Memory B cell (primary cell): Measurements from ENCODE around the gene RAP1GAP2.

Experiments
- ATAC-seq: fragments of 150-1000 bp; cut with Tn5 transposase; 2 replicates; pipeline ENCODE4 v1.10.0; 2021; ENCODE audit warnings: low read depth, mild to moderate bottlenecking, moderate library complexity
- DNase-seq, 2 donors: peaks; one replicate each; pipeline ENCODE4 v3.0.0; 2022; ENCODE audit warnings: low spot score in 2 of 2
- H3K27ac Mint-ChIP-seq: one replicate; pipeline ENCODE4 v1.8.0; 2022; ENCODE audit warnings: mild to moderate bottlenecking, moderate library complexity, mixed read lengths
- H3K27me3 Mint-ChIP-seq: one replicate; pipeline ENCODE4 v1.8.0; 2022; ENCODE audit warnings: mixed read lengths
- H3K36me3 Mint-ChIP-seq: one replicate; pipeline ENCODE4 v1.8.0; 2022; ENCODE audit warnings: mild to moderate bottlenecking, mixed read lengths
- H3K4me1 Mint-ChIP-seq: one replicate; pipeline ENCODE4 v1.8.0; 2022; ENCODE audit warnings: mixed read lengths
- H3K4me3 Mint-ChIP-seq: one replicate; pipeline ENCODE4 v1.8.0; 2022; ENCODE audit warnings: mild to moderate bottlenecking, moderate library complexity, mixed read lengths
- H3K9me3 Mint-ChIP-seq: one replicate; pipeline ENCODE4 v1.8.0; 2022; ENCODE audit warnings: mixed read lengths

Gene RAP1GAP2

DNA sequence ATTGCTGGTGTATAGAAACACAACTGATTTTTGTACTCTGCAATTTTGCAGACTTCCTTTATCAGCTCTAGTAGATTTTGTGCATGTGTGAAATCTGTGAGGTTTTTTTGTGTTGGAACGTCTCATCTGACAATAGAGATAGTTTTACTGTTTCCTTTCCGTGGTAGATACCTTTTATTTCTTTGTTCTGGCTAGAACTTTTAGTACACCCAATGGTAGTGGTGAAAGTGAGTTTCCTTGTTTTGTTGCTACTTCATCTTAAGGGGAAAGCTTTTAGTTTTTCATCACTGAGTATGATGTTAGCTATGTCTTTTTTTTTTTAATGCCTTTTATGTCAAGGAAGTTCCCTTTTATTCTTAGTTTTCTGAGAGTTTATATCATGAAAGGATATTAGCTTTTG, 149.1 kb downstream of the RAP1GAP2 start:
- Mint-ChIP-seq H3K4me1 (peaks cover 10% of the 10 kb centered on the region), H3K9me3 (no peaks in the 10 kb centered on the region), H3K4me3 (no peak overlapping the region)

DNA sequence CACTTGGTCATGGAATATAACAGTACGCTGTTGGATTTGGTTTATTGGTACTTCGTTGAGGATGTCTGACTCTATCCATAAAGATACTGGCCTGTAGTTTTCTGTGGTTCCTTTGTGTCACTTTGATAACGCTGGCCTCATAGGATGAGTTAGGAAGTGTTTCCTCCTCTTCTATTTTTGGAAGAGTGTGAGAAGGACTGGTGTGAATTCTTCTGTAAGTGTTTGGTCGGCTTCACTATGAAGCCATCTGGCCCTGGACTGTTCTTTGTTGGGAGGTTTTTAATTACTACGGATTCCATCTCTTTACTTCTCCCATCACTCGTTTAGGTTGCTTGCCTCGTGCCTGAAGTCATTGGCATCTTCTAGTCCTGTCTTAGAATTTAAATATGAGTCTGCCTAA, 149.9 kb downstream of the RAP1GAP2 start:
- no peak overlapping the region for H3K4me3 Mint-ChIP-seq
- DNase-seq, result no peak
- no peaks in the 10 kb centered on the region for H3K27me3 Mint-ChIP-seq
- no peak for ATAC-seq
- no peak overlapping the region for H3K27ac Mint-ChIP-seq
- H3K36me3 Mint-ChIP-seq, result peaks cover 5% of the 10 kb centered on the region
- H3K9me3 Mint-ChIP-seq, result no peaks in the 10 kb centered on the region
- H3K4me1 Mint-ChIP-seq, result peaks cover 12% of the 10 kb centered on the region

More for the DNA sequence above, 149.1 kb downstream of the RAP1GAP2 start:
- H3K27ac Mint-ChIP-seq, result no peak overlapping the region
- DNase-seq (no peak), ATAC-seq (no peak)
- peaks cover 3% of the 10 kb centered on the region for H3K36me3 Mint-ChIP-seq
- H3K27me3 Mint-ChIP-seq, result no peaks in the 10 kb centered on the region

DNA sequence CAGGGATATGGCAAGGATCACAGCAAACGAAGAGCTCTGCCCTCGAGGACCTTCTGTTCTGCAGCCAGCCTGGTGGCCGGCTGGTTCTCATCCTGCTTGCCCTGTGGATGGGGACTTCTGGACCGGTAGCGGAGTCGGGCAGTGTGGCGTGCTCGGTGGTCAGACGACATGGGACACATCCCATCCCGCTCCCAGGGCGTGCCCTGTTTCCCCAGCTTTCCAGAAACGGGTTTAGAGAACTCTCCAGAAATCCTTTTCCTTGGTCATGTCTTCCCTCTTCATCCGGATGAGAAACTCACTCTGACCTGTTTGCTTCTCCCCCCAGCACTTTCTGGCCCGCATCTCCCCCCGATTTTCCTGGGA, 151.3 kb downstream of the RAP1GAP2 start:
- H3K4me1 Mint-ChIP-seq, result peaks cover 19% of the 10 kb centered on the region
- DNase-seq, result no peak
- no peak overlapping the region for H3K27ac Mint-ChIP-seq
- H3K36me3 Mint-ChIP-seq, result peaks cover 6% of the 10 kb centered on the region
- no peaks in the 10 kb centered on the region for H3K9me3 Mint-ChIP-seq
- H3K27me3 Mint-ChIP-seq, result no peaks in the 10 kb centered on the region
- H3K4me3 Mint-ChIP-seq, result no peak overlapping the region
- no peak for ATAC-seq

DNA sequence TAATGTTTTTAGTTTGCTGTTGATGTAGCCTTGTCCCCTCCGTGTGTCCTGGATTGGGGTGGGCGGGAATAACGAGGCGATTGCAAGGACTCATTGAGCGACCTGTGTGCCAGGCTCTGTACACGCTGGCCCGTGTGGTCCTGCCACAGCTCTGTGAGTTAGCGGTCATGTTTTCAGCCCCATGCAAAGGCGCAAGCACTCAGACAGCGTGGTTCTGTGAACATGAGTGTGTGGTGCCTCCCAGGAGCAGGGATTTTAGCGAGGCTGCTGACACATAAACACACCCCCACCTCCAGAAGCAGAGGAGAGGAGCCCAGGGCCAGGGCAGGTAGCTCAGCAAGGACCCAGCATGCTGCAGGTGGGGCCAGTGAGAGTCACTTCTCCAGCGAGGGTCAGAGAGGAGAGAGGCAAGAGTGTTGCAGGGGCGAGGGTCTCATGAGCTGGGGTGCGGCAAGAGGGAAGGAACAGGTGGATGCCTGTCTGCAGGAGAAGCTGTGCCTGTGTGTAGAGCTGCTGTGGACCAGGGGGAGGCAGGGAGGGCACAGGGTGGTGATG, 151.8 kb downstream of the RAP1GAP2 start:
- ATAC-seq, result no peak
- Mint-ChIP-seq H3K9me3 (no peaks in the 10 kb centered on the region), H3K27ac (no peak overlapping the region), H3K4me1 (peaks cover 20% of the 10 kb centered on the region), H3K4me3 (no peak overlapping the region), H3K36me3 (peaks cover 6% of the 10 kb centered on the region), H3K27me3 (no peaks in the 10 kb centered on the region)
- no peak for DNase-seq

DNA sequence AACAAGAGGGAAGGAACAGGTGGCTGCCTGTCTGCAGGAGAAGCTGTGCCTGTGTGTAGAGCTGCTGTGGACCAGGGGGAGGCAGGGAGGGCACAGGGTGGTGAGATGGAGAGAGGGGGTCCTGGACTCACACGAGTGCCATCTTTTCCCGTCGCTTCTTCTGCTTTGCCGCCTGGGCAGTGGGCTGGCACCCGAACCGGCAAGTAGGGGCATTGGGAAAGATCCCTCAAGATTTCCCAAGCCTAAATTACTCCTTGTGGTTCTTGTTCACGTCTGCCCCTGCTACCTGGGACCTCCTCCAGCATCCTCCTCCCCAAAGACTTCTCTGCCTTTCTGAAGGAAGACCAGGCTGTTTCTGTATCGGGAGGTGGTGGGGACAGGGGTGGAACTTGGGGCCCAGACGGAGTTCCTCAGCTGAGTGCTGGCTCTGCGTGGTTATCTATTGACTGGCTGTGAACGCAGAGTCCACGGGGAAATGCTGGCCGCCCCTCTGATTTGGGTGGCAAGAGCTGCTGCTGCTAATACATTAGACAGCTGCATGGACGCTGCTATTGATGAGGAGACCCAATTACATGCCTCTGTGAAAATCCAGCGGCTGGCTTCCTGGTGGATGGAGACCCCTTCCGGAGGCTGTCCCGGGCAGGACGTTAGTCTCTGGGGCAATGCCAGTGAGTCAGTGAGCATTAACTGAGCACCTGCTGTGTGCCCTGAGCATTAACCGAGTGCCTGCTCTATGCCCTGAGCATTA, 152.7 kb downstream of the RAP1GAP2 start:
- Mint-ChIP-seq H3K36me3 (peaks cover 6% of the 10 kb centered on the region), H3K27ac (no peak overlapping the region), H3K9me3 (no peaks in the 10 kb centered on the region), H3K27me3 (no peaks in the 10 kb centered on the region), H3K4me3 (no peak overlapping the region), H3K4me1 (peaks cover 17% of the 10 kb centered on the region)
- DNase-seq (no peak), ATAC-seq (no peak)

DNA sequence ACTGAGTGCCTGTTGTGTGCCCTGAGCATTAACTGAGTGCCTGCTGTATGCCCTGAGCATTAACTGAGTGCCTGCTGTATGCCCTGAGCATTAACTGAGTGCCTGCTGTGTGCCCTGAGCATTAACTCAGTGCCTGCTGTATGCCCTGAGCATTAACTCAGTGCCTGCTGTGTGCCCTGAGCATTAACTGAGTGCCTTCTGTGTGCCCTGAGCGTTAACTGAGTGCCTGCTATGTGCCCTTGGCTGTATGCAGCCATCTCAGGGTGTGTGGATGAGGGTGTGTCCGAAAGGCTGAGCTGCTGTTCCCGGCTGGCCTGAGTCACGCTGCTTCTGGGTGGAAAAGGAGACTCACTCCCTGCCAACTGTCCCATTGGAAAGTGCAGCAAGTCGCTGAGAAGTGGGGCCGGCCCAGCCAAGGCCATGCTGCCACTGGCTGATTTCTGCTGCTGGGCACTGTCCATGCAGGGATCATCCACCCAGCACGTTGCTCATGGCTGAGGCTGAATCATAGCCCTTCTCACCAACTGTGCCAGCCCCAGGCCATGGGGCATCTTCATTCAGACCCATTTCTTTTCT, 153.3 kb downstream of the RAP1GAP2 start:
- no peaks in the 10 kb centered on the region for H3K9me3 Mint-ChIP-seq
- peaks cover 6% of the 10 kb centered on the region for H3K36me3 Mint-ChIP-seq
- H3K4me3 Mint-ChIP-seq, result no peak overlapping the region
- DNase-seq, result no peak
- H3K4me1 Mint-ChIP-seq, result peaks cover 17% of the 10 kb centered on the region
- H3K27ac Mint-ChIP-seq, result no peak overlapping the region
- ATAC-seq, result no peak
- no peaks in the 10 kb centered on the region for H3K27me3 Mint-ChIP-seq

DNA sequence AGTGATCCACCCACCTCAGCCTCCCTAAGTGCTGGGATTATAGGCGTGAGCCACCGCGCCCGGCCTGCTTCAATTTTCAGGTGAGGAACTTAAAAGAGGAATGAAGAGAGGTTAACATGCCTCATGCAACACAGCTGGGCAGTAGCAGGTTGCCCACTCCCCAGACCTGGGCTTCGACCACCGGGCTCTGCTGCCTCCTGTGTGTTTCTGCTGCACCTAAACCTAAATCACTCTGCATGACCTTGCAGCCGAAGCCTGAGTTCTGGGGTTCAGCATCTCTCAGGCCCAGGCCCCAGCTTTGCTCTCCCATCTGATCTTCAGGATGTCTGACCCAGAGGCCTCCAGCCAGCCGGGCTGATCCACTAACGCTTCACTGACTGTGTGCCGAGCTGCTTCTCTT, 154.6 kb downstream of the RAP1GAP2 start:
- peaks cover 6% of the 10 kb centered on the region for H3K36me3 Mint-ChIP-seq
- DNase-seq (no peak), ATAC-seq (no peak)
- peaks cover 23% of the 10 kb centered on the region for H3K4me1 Mint-ChIP-seq
- H3K27me3 Mint-ChIP-seq, result peaks cover 5% of the 10 kb centered on the region
- H3K27ac Mint-ChIP-seq, result no peak overlapping the region
- H3K4me3 Mint-ChIP-seq, result no peak overlapping the region
- no peaks in the 10 kb centered on the region for H3K9me3 Mint-ChIP-seq

DNA sequence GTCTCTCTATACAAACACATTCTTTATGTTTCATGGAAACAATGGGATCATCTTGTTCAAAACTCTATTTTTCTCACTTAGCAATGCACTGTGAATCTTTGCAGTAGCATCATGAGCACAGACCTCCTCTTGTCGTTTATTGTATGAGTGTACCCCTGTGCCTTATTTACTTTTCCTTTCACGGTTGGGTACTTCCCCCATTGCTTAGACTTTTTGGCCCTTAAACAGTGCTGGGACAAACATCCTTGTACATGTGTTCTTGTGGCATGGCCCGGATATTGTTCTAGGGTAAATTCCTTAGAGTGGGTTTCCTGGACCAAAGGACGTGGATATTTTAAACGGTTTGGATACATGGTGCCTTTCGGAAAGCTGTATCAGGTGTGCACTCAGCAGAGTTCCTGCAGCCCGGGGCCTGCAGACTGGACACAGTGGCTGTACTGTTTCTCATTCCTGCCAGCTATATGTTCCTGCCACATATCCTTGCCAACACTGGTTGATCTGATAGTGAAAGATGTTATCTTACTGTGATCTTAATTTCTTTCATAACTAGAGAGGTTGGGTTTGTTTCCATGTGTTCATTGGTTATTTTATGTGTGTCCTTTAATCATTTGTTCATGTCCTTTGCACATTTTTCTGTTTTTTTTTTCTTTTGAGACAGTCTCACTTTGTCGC, 156.1 kb downstream of the RAP1GAP2 start:
- H3K4me3 Mint-ChIP-seq, result no peak overlapping the region
- ATAC-seq (no peak), DNase-seq (no peak)
- H3K27ac Mint-ChIP-seq, result no peak overlapping the region
- H3K4me1 Mint-ChIP-seq, result peaks cover 25% of the 10 kb centered on the region
- peaks cover 6% of the 10 kb centered on the region for H3K27me3 Mint-ChIP-seq
- H3K36me3 Mint-ChIP-seq, result peaks cover 6% of the 10 kb centered on the region
- H3K9me3 Mint-ChIP-seq, result no peaks in the 10 kb centered on the region

DNA sequence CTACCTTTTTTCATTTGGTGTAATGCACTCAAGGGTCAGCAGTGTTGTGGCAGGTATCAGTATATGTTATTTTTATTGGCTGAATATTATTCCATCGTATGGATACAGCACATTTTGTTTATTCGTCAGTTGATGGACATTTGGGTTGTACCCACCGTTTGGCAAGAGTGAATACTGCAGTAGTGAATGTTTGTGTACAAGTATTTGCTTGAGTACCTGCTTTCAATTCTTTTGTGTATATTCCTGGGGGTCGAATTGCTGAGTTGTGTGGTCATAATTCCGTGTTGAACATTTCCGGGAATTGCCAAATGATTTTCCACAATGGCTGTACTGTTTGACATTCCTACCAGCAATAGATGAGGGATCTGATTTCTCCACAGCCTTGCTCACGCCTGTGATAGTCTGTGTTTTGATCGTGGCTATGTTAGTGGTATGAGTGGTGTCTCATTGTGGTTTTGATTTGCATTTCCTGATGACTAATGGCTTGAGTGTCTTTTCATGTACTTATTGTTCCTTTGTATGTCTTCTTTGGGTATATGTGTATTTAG, 158.7 kb downstream of the RAP1GAP2 start:
- H3K4me3 Mint-ChIP-seq, result peak overlapping the region; percentile 55
- no peaks in the 10 kb centered on the region for H3K9me3 Mint-ChIP-seq
- DNase-seq (no peak), ATAC-seq (peak; percentile 66)
- no peak overlapping the region for H3K27ac Mint-ChIP-seq
- H3K4me1 Mint-ChIP-seq, result peaks cover 20% of the 10 kb centered on the region
- peaks cover 7% of the 10 kb centered on the region for H3K36me3 Mint-ChIP-seq
- H3K27me3 Mint-ChIP-seq, result peaks cover 6% of the 10 kb centered on the region

DNA sequence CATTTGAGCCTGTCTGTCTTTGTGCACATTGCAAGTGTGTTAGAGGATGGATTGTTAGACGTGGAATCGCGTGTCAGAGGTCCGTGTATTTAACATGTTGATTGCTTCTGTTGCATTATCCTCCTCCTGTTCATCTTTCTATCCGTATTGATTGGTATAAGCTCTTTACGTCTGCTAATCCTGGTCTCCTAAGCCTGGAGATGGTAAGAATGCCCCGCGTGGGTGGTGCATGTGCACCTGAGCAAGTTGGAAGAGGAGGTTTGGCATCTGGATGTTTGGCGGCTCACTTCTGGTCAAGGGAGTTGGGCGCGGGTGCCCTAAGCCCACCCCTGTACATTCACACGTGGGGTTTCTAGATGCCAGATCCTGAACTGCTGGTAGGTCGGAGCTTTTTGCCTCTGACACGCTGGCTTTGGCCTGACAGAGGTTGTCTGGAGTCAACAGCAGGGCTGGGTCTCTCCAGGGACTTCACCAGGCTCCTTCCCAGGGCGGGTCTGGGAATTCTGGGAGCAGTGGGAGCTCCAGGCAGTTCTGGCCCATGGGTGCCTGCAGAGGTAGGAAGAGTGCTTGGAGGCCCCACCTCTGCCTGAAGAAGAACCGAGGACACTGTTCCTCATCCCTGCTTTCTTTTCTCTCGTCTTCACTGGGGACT, 159.8 kb downstream of the RAP1GAP2 start:
- no peak overlapping the region for H3K27ac Mint-ChIP-seq

DNA sequence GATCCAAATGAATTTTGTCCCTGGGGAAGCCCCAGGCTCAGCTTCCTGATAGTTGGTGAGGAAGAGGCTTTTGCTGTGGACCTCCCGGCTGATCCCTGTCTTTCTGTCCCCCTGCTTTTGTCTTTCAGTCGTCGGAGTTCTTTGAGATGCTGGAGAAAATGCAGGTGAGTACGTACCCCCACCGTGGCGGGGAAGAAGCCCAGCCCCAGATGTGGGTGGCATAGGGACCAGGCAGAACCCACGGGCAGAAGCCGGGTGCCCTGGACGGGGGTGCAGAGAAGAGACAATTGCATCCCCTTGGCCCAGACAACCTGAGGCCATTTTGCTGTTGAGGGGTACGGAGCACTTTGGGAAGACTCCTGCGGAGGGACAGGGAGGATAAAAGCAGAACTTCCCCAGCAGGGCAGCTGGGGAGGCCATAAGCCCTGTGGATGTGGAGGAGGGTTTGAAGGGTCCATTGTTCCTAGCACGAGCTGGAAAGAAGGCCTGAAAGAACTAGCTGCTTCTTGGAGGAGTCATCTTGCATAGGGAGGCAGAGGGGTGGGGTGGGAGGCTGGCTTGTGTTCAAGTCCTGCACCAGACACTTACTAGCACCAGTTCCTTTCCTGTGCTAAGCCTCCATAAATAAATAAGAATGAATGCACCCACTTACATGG, 161.5 kb downstream of the RAP1GAP2 start:
- peaks cover 6% of the 10 kb centered on the region for H3K27me3 Mint-ChIP-seq
- no peaks in the 10 kb centered on the region for H3K9me3 Mint-ChIP-seq
- no peak for ATAC-seq
- H3K27ac Mint-ChIP-seq, result no peak overlapping the region
- H3K4me1 Mint-ChIP-seq, result peaks cover 11% of the 10 kb centered on the region
- peaks cover 5% of the 10 kb centered on the region for H3K36me3 Mint-ChIP-seq
- DNase-seq, result no peak
- H3K4me3 Mint-ChIP-seq, result no peak overlapping the region

More for the DNA sequence above, 159.8 kb downstream of the RAP1GAP2 start:
- Mint-ChIP-seq H3K36me3 (peaks cover 7% of the 10 kb centered on the region), H3K4me1 (peaks cover 19% of the 10 kb centered on the region), H3K27me3 (peaks cover 6% of the 10 kb centered on the region), H3K9me3 (no peaks in the 10 kb centered on the region), H3K4me3 (no peak overlapping the region)
- ATAC-seq, result no peak
- no peak for DNase-seq

DNA sequence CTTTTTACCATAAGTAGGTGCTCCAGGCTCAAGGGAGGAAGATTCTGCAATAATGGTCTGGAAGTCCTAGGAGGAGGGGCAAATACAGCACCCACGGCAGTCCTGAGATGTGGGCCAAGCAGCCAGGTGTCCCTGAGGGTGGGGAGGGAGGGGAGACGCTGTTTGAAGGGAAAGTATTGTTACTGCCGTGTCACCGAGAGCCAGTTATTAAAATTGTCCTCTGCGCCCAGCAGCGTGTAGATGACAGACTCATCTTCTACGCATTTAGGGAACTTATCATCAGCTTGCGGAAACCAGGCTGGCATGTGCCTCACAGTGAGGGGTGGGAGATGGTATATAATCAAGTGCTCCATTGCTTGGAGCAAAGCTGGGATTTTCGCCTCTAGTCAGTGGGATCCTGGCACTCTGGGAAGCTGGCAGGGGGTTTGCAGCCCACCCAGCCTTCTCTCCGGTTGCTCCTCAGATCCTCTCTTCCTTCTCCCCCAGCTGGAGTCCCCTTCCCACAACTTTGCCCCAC, 162.5 kb downstream of the RAP1GAP2 start:
- Mint-ChIP-seq H3K9me3 (no peaks in the 10 kb centered on the region), H3K36me3 (peaks cover 5% of the 10 kb centered on the region), H3K4me3 (no peak overlapping the region), H3K27me3 (peaks cover 6% of the 10 kb centered on the region), H3K4me1 (peaks cover 11% of the 10 kb centered on the region), H3K27ac (no peak overlapping the region)
- ATAC-seq, result no peak
- no peak for DNase-seq

DNA sequence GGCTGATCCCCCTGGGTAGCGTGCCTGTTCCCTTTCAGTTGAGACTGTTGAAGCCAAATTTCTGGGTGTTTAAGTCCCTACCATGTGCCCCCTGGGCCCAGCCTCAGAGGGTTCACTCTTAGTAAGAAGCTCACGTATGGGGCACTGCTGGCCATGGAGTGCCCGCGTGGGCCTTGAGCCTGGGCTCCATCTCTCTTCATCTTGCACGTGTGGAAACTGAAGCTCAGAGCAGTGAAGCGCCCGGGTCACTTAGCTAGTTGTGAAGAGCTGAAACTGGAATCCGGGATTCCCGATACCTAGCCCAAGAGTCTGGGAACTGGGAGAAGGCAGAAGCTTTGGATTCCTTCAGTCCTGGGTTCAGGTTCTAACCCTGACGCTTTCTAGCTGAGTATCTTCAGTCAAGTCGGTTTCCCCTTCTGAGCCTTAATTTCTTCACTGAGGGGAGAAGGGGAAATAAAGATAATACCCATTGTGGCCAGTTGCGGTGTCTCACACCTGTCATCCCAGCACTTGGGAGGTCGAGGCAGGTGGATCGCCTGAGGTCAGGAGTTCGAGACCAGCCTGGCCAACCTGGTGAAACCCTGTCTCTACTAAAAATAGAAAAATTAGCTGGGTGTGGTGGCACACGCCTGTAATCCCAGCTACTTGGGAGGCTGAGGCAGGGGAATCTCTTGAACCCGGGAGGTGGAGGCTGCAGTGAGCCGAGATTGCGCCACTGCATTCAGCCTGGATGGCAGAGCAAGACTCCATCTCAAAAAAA, 163.3 kb downstream of the RAP1GAP2 start:
- H3K27me3 Mint-ChIP-seq, result peaks cover 6% of the 10 kb centered on the region
- no peak overlapping the region for H3K27ac Mint-ChIP-seq
- H3K36me3 Mint-ChIP-seq, result peaks cover 5% of the 10 kb centered on the region
- H3K4me1 Mint-ChIP-seq, result peaks cover 11% of the 10 kb centered on the region
- no peak overlapping the region for H3K4me3 Mint-ChIP-seq
- ATAC-seq, result no peak
- H3K9me3 Mint-ChIP-seq, result no peaks in the 10 kb centered on the region
- no peak for DNase-seq
